Measurements from ENCODE around the gene AGO1. TPM values are rescaled to one million over a fixed set of nuclear protein-coding genes. Genes with fewer than 3 reads are reported as not detected.

AGO1 gene
- total and polyA plus RNA-seq, 2 of the 13 experiments (the other 11 are each of a cell fraction or from before 2014, with no cell fraction given) = 9.2 to 18.6 TPM

DNA sequence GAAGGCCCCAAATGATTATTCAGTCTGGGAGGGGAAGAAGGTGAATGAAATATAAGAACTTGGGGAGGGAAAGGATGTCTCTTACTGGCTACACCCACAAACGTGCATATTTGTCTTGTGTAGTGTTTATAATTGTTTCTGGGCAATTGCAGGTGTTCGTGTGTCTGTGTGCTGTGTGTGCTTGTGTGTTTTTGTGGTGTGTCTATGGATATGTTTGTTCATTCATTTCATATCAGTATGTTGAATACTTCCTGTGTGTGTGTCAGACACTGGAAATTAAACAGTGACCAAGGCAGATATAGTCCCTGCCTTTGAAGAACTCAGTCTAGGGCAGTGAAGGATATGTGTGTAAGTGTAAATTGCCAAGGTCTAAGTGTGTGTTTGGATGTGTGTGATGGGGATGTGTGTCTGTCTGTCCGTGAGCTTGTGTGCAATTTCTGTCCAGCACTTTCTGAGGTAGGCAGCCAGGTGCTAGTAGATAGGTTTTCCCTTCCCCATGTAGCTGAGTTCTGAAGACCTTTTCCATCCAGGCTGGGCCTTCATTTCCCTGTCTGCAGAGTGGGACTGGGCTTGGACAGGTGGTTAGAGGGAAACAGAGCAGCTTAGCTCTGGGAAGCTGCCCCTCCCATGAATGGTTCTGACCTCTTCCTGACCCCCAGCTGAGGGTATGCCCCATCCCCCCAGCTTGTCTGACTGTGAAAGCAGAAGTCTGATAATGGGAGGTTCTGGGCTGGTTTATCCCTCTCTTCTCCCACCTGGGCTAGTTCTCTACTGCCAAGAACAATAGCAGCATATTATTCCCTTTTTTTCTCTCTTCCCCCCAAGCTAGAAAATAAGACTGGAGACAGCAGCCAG, 3.8 kb downstream of the AGO1 start:
- Histone ChIP-seq H3K4me3 (replicated peaks in 1 of 3; ENCODE audit: insufficient read depth in 1 of 3, low read depth in 2 of 3, low read length in 3 of 3) (no peak overlapping the region), H3K9ac (ENCODE audit: insufficient read depth, low read depth, low read length) (no peak overlapping the region), H3K27me3 (ENCODE audit: control insufficient read depth in 1 of 2, insufficient read depth in 2 of 2, low read length in 2 of 2) (no peaks in the 10 kb centered on the region; a peak in 1 of 5 replicates), H3K9me3 (ENCODE audit: low read length) (no peaks in the 10 kb centered on the region), H3K4me1 (ENCODE audit: insufficient read depth, low read length) (peaks cover 46% of the 10 kb centered on the region), H3K27ac (ENCODE audit: extremely low read length, insufficient read depth, low read length) (no peak overlapping the region), H3K79me2 (ENCODE audit: insufficient read depth, low read length) (peaks cover 11% of the 10 kb centered on the region), H4K20me1 (ENCODE audit: insufficient read depth, low read length) (0 out of 2 replicates have a peak, but pooled peaks cover 10% of the 10 kb centered on the region), H2AFZ (ENCODE audit: low read length) (no peak overlapping the region), H3K4me2 (ENCODE audit: low read depth, low read length) (peak overlapping the region; percentile 15; the same call in 1 of the 2 replicates), H3K36me3 (replicated peaks in 1 of 2; ENCODE audit: control insufficient read depth in 1 of 2, insufficient read depth in 2 of 2, low read length in 2 of 2) (peaks cover 2 to 18% of the 10 kb centered on the region in 2 experiments; a peak in 4 of 5 replicates)
- no peak for ATAC-seq
- WGBS (ENCODE audit: low lambda C conversion rate) = 67% methylated on average over 3 of the region's 3 CpGs
- ChIA-PET POLR2A (no interaction called here), CTCF (ENCODE audit: low intra/inter-chr PET ratio, low total read pairs) (no interaction called here)
- no peak for FAIRE-seq
- intact Hi-C loops (cut with micrococcal nuclease; ENCODE audit: unreplicated experiment) = no loop called here
- in situ Hi-C loops (cut with HindIII; ENCODE audit: extremely low pct_ligation_motif_present, low pct_unique_long_range_greater_than_20kb) = no loop called here
- DNase-seq (ENCODE audit: low spot score) = peak; percentile 20
- no TSS peak for BruUV-seq (replicated peaks)
- TF ChIP-seq SAFB2 (CRISPR knock-in tag; IDR thresholded peaks at IDR 0.05; ENCODE audit: borderline replicate concordance, low read depth) (no peak), RXRB (CRISPR knock-in tag; IDR thresholded peaks at IDR 0.05; ENCODE audit: borderline replicate concordance) (no peak), ZNF562 (CRISPR knock-in tag; IDR thresholded peaks at IDR 0.05; ENCODE audit: borderline replicate concordance) (no peak), ZBTB8A (CRISPR knock-in tag; IDR thresholded peaks at IDR 0.05; ENCODE audit: borderline replicate concordance, low read depth) (no peak), ZNF646 (CRISPR knock-in tag; IDR thresholded peaks at IDR 0.05) (peak; percentile 12; the same call in 1 of the 2 replicates), ZSCAN20 (CRISPR knock-in tag; IDR thresholded peaks at IDR 0.05; ENCODE audit: borderline replicate concordance) (no peak), ZNF569 (CRISPR knock-in tag; IDR thresholded peaks at IDR 0.05; ENCODE audit: borderline replicate concordance) (no peak), ZNF629 (CRISPR knock-in tag; conservative IDR thresholded peaks at IDR 0.05) (0 out of 2 replicates have a peak, but pooled peaks have one; percentile 27), ZNF546 (CRISPR knock-in tag; conservative IDR thresholded peaks at IDR 0.05) (no peak), RXRA (CRISPR knock-in tag; IDR thresholded peaks at IDR 0.05) (peak; percentile 42; the same call in 1 of the 2 replicates), FOXA3 (CRISPR knock-in tag; IDR thresholded peaks at IDR 0.05) (no peak), SALL1 (CRISPR knock-in tag; IDR thresholded peaks at IDR 0.05) (no peak), POLR2G (IDR thresholded peaks at IDR 0.05; ENCODE audit: low read depth, low read length) (no peak)
- TF ChIP-seq, protein P1, sequence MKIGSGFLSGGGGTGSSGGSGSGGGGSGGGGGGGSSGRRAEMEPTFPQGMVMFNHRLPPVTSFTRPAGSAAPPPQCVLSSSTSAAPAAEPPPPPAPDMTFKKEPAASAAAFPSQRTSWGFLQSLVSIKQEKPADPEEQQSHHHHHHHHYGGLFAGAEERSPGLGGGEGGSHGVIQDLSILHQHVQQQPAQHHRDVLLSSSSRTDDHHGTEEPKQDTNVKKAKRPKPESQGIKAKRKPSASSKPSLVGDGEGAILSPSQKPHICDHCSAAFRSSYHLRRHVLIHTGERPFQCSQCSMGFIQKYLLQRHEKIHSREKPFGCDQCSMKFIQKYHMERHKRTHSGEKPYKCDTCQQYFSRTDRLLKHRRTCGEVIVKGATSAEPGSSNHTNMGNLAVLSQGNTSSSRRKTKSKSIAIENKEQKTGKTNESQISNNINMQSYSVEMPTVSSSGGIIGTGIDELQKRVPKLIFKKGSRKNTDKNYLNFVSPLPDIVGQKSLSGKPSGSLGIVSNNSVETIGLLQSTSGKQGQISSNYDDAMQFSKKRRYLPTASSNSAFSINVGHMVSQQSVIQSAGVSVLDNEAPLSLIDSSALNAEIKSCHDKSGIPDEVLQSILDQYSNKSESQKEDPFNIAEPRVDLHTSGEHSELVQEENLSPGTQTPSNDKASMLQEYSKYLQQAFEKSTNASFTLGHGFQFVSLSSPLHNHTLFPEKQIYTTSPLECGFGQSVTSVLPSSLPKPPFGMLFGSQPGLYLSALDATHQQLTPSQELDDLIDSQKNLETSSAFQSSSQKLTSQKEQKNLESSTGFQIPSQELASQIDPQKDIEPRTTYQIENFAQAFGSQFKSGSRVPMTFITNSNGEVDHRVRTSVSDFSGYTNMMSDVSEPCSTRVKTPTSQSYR (CRISPR knock-in tag; IDR thresholded peaks at IDR 0.05; ENCODE audit: borderline replicate concordance) = peak; percentile 21; the same call in 1 of the 2 replicates
